Mesenchymal stem cell (in vitro differentiated cells and primary cell): ENCODE results near the gene SLC26A6.

Source experiments
- DNase-seq: peaks from one replicate; pipeline ENCODE4 v3.0.0-alpha.2; 2013
- H2AFZ ChIP-seq: one replicate; pipeline ENCODE4 v1.6.1; 2013; ENCODE audit warnings: low read depth, mild to moderate bottlenecking, control low read depth, inconsistent platforms, low read length, moderate library complexity
- H2AK5ac ChIP-seq: 2 replicates; pipeline ENCODE4 v1.6.1; 2013; ENCODE audit warnings: low read length, moderate library complexity, mild to moderate bottlenecking, inconsistent platforms; ENCODE audit not compliant: severe bottlenecking
- H2BK120ac ChIP-seq: one replicate; pipeline ENCODE4 v1.6.1; 2013; ENCODE audit warnings: low read depth, mild to moderate bottlenecking, inconsistent platforms, low read length, moderate library complexity
- H2BK12ac ChIP-seq, 2 experiments: one replicate each; pipeline ENCODE4 v1.6.1; 2013; ENCODE audit warnings: inconsistent platforms in 2 of 2, low read length in 2 of 2, mild to moderate bottlenecking in 2 of 2, moderate library complexity in 2 of 2, control low read depth in 1 of 2
- H2BK15ac ChIP-seq: one replicate; pipeline ENCODE4 v1.6.1; 2013; ENCODE audit warnings: mild to moderate bottlenecking, low read depth, inconsistent platforms; ENCODE audit not compliant: poor library complexity, severe bottlenecking
- H2BK5ac ChIP-seq: 2 replicates; pipeline ENCODE4 v1.6.1; 2013; ENCODE audit warnings: low read depth, mild to moderate bottlenecking, low read length, control low read depth, inconsistent platforms; ENCODE audit not compliant: poor library complexity, severe bottlenecking
- H3K14ac ChIP-seq, 2 experiments: one replicate each; pipeline ENCODE4 v1.6.1; 2013; ENCODE audit warnings: inconsistent platforms in 2 of 2, low read length in 2 of 2, control low read depth in 1 of 2, mild to moderate bottlenecking in 1 of 2, moderate library complexity in 1 of 2
- H3K18ac ChIP-seq, 2 experiments: one replicate each; pipeline ENCODE4 v1.6.1; 2013; ENCODE audit warnings: inconsistent platforms in 2 of 2, low read length in 2 of 2, control low read depth in 1 of 2, low read depth in 1 of 2, mild to moderate bottlenecking in 1 of 2
- H3K23ac ChIP-seq, 2 experiments: one replicate each; pipeline ENCODE4 v1.6.1; 2013; ENCODE audit warnings: inconsistent platforms in 2 of 2, low read length in 2 of 2, mild to moderate bottlenecking in 2 of 2, moderate library complexity in 2 of 2, control low read depth in 1 of 2
- H3K27ac ChIP-seq: 2 replicates; pipeline ENCODE4 v1.5.1; 2013; ENCODE audit warnings: mild to moderate bottlenecking, moderate library complexity, low read length, control low read depth, inconsistent platforms; ENCODE audit not compliant: poor library complexity, severe bottlenecking
- H3K27me3 ChIP-seq, 2 experiments: 2 replicates each; pipeline versions ENCODE4 v1.6.1 to v1.7.0; 2013; ENCODE audit warnings: low read length in 2 of 2, mild to moderate bottlenecking in 2 of 2, moderate library complexity in 2 of 2, control low read depth in 1 of 2, inconsistent platforms in 1 of 2; ENCODE audit not compliant: control insufficient read depth in 1 of 2, insufficient read depth in 1 of 2
- H3K36me3 ChIP-seq, 2 experiments: 2 replicates each; pipeline versions ENCODE4 v1.6.1 to v1.7.0; 2013; ENCODE audit warnings: low read length in 2 of 2, control low read depth in 1 of 2, inconsistent platforms in 1 of 2, low read depth in 1 of 2, mild to moderate bottlenecking in 1 of 2; ENCODE audit not compliant: insufficient read depth in 2 of 2, control insufficient read depth in 1 of 2
- H3K4ac ChIP-seq, 2 experiments: one replicate each; pipeline ENCODE4 v1.6.1; 2013; ENCODE audit warnings: inconsistent platforms in 2 of 2, low read length in 2 of 2, mild to moderate bottlenecking in 2 of 2, moderate library complexity in 2 of 2, control low read depth in 1 of 2, low read depth in 1 of 2
- H3K4me1 ChIP-seq: 2 replicates; pipeline ENCODE4 v1.6.1; 2013; ENCODE audit warnings: low read depth, low read length, control low read depth; ENCODE audit not compliant: control insufficient read depth, insufficient read depth
- H3K4me2 ChIP-seq: 2 replicates; pipeline ENCODE4 v1.6.1; 2013; ENCODE audit warnings: low read length, mild to moderate bottlenecking, inconsistent platforms; ENCODE audit not compliant: poor library complexity, severe bottlenecking
- H3K4me3 ChIP-seq, 2 experiments: 2 replicates each; pipeline versions ENCODE4 v1.5.1 to v1.7.0; 2013; ENCODE audit warnings: low read length in 2 of 2, mild to moderate bottlenecking in 2 of 2, control low read depth in 1 of 2, low read depth in 1 of 2; ENCODE audit not compliant: insufficient read depth in 1 of 2
- H3K79me1 ChIP-seq: replicated peaks from 2 replicates; pipeline ENCODE4 v1.6.1; 2013; ENCODE audit warnings: mild to moderate bottlenecking, control low read depth, low read length, inconsistent platforms; ENCODE audit not compliant: poor library complexity, severe bottlenecking
- H3K9ac ChIP-seq: 2 replicates; pipeline ENCODE4 v1.7.0; 2013; ENCODE audit warnings: mild to moderate bottlenecking, low read length, moderate library complexity
- H3K9me3 ChIP-seq: 2 replicates; pipeline ENCODE4 v1.7.0; 2013; ENCODE audit warnings: mild to moderate bottlenecking, low read length; ENCODE audit not compliant: control insufficient read depth
- H4K8ac ChIP-seq: one replicate; pipeline ENCODE4 v1.6.1; 2013; ENCODE audit warnings: inconsistent platforms, mild to moderate bottlenecking, low read length, moderate library complexity
- H4K91ac ChIP-seq: one replicate; pipeline ENCODE4 v1.6.1; 2013; ENCODE audit warnings: mild to moderate bottlenecking, low read length, inconsistent platforms
- WGBS: methylation state at CpG from one replicate; pipeline ENCODE4 v1.1.7; 2013; ENCODE audit warnings: mixed read lengths; 5-methylcytosine and 5-hydroxymethylcytosine counted together

Gene SLC26A6

DNA sequence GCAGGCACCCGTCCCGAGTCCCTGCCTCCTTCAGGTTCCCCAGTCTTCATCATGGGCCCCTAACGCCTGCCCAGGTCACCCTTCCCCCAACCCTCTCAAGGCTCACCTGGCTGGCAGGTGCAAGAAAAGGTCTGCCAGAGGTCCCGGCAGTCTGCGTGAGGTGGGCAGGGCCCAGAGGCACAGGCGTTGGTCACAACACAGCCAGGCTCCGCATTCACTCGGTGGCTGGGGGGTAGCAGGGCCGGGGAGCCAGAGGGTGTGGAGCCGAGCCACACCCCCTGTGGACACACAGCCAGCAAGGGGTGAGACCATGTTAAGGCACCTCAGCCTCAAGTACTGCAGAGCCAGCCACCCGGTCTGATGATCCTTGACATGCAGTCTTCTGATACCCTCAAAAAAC lies 16.5 kb upstream of the SLC26A6 start:
- H2AFZ ChIP-seq = no peak overlapping the region
- peaks cover 15% of the 10 kb centered on the region for H3K4me1 ChIP-seq
- peaks cover 0 to 21% of the 10 kb centered on the region in 2 experiments for H3K27me3 ChIP-seq
- H3K4me3 ChIP-seq = no peak overlapping the region
- H2BK5ac ChIP-seq = no peak overlapping the region
- H2BK120ac ChIP-seq = no peak overlapping the region
- H3K9me3 ChIP-seq = no peaks in the 10 kb centered on the region
- H3K4ac ChIP-seq = no peak overlapping the region
- H3K23ac ChIP-seq = no peak overlapping the region
- no peak overlapping the region for H3K9ac ChIP-seq
- H3K14ac ChIP-seq = no peak overlapping the region
- no peak overlapping the region for H2BK12ac ChIP-seq
- H3K4me2 ChIP-seq = no peak overlapping the region
- 89% methylated on average over 11 of the region's 11 CpGs for WGBS
- H4K91ac ChIP-seq = no peak overlapping the region
- no peak overlapping the region for H3K18ac ChIP-seq
- no peak overlapping the region for H3K27ac ChIP-seq
- no peak overlapping the region for H2AK5ac ChIP-seq
- peak overlapping the region; percentile 36 for H2BK15ac ChIP-seq
- no peak overlapping the region for H4K8ac ChIP-seq
- DNase-seq = no peak
- H3K36me3 ChIP-seq = peaks cover 0 to 8% of the 10 kb centered on the region in 2 experiments
- H3K79me1 ChIP-seq = no peaks in the 10 kb centered on the region

DNA sequence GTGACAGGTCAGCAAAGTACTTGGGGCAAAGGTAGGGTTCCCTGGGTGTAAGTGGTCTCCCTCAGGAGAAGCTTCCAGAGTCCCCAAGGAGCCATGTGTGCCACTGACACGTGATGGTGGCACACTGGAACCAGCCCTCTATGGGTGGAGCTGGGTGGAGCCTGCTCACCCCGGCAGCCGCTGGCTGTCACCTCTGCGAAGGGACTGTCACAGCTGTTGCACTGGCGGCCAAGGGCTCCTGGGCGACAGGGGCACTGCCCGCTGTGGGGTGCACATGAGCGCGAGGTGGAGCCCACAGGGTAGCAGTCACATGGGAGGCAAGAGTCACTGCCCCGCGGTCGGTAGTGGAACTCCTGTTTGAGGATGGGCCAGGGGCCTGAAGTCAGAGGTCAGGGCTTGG lies 15.5 kb upstream of the SLC26A6 start:
- H3K9me3 ChIP-seq = no peaks in the 10 kb centered on the region
- no peak overlapping the region for H4K91ac ChIP-seq
- H2BK12ac ChIP-seq = no peak overlapping the region
- H4K8ac ChIP-seq = no peak overlapping the region
- no peak overlapping the region for H2BK5ac ChIP-seq
- no peak overlapping the region for H2AFZ ChIP-seq
- H3K9ac ChIP-seq = no peak overlapping the region
- no peak overlapping the region for H3K4me3 ChIP-seq
- no peak overlapping the region for H3K14ac ChIP-seq
- H3K79me1 ChIP-seq = no peaks in the 10 kb centered on the region
- H3K27me3 ChIP-seq = peaks cover 0 to 27% of the 10 kb centered on the region in 2 experiments
- peaks cover 6% of the 10 kb centered on the region for H3K4me1 ChIP-seq
- peaks cover 0 to 4% of the 10 kb centered on the region in 2 experiments for H3K36me3 ChIP-seq
- H3K4me2 ChIP-seq = no peak overlapping the region
- H2BK15ac ChIP-seq = no peak overlapping the region
- no peak overlapping the region for H3K27ac ChIP-seq
- H3K23ac ChIP-seq = no peak overlapping the region
- DNase-seq = no peak
- H2AK5ac ChIP-seq = no peak overlapping the region
- no peak overlapping the region for H2BK120ac ChIP-seq
- H3K18ac ChIP-seq = no peak overlapping the region
- no peak overlapping the region for H3K4ac ChIP-seq
- WGBS = 95% methylated on average over 12 of the region's 12 CpGs

DNA sequence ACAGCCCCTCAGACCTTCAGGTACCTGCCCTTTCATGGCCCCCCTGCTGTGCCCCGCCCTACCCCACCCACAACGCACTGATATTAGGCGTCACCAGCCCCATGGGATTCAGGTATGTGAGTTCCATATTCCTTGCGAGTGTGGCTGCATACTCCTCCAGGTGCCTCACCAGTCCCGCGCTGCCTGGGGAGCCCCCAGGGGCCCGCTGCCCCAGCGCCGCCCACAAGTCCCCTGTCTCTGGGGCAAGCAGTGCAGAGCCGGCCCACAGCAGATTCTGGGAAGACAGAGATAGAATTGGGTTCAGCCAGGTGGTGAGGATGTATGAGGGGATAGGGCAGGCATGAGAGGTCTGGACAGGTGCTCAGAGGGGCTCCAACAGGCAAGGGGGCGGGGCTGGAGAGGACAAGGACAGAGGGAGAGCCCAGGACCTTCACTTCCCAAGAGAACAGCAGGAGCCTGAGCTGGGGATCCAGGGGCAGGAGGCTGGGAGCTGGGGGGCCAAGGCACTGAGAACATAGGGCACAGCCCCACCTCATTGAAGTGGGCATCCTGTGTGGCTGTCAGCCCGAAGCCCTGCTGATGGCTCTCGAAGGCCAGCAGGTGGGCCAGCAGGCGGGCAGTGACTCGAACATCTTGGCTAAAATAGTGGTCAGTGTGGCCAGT lies 13.1 kb upstream of the SLC26A6 start:
- Histone ChIP-seq H3K36me3 (peaks cover 0 to 6% of the 10 kb centered on the region in 2 experiments), H3K27me3 (peaks cover 0 to 19% of the 10 kb centered on the region in 2 experiments), H3K27ac (no peak overlapping the region), H2BK5ac (no peak overlapping the region), H3K9me3 (no peaks in the 10 kb centered on the region), H3K4me1 (peaks cover 2% of the 10 kb centered on the region), H2BK120ac (no peak overlapping the region), H3K9ac (no peak overlapping the region), H3K79me1 (no peaks in the 10 kb centered on the region), H4K91ac (no peak overlapping the region), H3K4me3 (no peak overlapping the region), H2AK5ac (no peak overlapping the region), H2AFZ (no peak overlapping the region), H3K23ac (no peak overlapping the region), H2BK12ac (no peak overlapping the region), H3K4me2 (no peak overlapping the region), H3K18ac (no peak overlapping the region), H3K14ac (no peak overlapping the region), H3K4ac (no peak overlapping the region), H4K8ac (no peak overlapping the region), H2BK15ac (no peak overlapping the region)
- DNase-seq = no peak
- WGBS = 92% methylated on average over 15 of the region's 15 CpGs

DNA sequence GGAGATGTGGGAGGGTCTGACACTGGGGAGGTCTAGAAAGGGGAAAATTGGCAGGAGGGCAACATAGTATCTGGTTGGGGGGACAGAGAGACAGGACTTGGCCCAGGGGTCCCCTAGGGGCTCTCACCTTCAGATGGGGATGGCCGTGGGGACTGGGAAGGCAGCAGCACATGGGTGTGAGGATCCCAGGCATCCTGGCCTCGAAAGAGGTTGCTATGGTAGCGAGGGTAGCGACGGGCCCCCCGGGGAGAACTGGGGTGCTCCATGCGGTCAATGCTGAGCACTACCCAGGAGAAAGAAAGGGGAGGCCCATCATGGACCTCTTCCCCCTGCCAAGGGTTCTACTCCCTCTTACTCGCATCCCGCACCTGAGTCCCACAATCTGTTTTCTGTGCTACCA lies 12.5 kb upstream of the SLC26A6 start:
- H3K9ac ChIP-seq = no peak overlapping the region
- no peak overlapping the region for H2AK5ac ChIP-seq
- no peak overlapping the region for H2BK12ac ChIP-seq
- peaks cover 0 to 11% of the 10 kb centered on the region in 2 experiments for H3K36me3 ChIP-seq
- H4K91ac ChIP-seq = no peak overlapping the region
- no peak overlapping the region for H3K4me2 ChIP-seq
- H3K79me1 ChIP-seq = no peaks in the 10 kb centered on the region
- H3K4me3 ChIP-seq = no peak overlapping the region
- no peak overlapping the region for H4K8ac ChIP-seq
- no peak overlapping the region for H3K4ac ChIP-seq
- H2BK5ac ChIP-seq = no peak overlapping the region
- no peak overlapping the region for H3K23ac ChIP-seq
- no peak overlapping the region for H3K27ac ChIP-seq
- no peak for DNase-seq
- no peak overlapping the region for H3K14ac ChIP-seq
- H3K18ac ChIP-seq = no peak overlapping the region
- peaks cover 2% of the 10 kb centered on the region for H3K4me1 ChIP-seq
- peaks cover 0 to 23% of the 10 kb centered on the region in 2 experiments for H3K27me3 ChIP-seq
- no peak overlapping the region for H2BK15ac ChIP-seq
- WGBS = 95% methylated on average over 9 of the region's 9 CpGs
- H2BK120ac ChIP-seq = no peak overlapping the region
- no peaks in the 10 kb centered on the region for H3K9me3 ChIP-seq
- no peak overlapping the region for H2AFZ ChIP-seq
